Stimulated activated CD8-positive, alpha-beta memory T cell treated with anti-CD3 and anti-CD28 coated beads, Interleukin-15, amount 100 ng/mL, for 48 hours (primary cell): Measurements from ENCODE around the gene HACD2.
A peak's percentile ranks its signal among the peaks of the same experiment; 100 is the strongest.
"Not testable (repeated sequence)": the region's sequence is repeated elsewhere in the genome, so short reads cannot be mapped to it uniquely, and the experiment has no call there.

Experiments used
- DNase-seq, 2 donors: peaks; one replicate each; pipeline ENCODE4 v3.0.0-alpha.2; 2020; ENCODE audit warnings: low read depth in 2 of 2

Gene HACD2

DNA sequence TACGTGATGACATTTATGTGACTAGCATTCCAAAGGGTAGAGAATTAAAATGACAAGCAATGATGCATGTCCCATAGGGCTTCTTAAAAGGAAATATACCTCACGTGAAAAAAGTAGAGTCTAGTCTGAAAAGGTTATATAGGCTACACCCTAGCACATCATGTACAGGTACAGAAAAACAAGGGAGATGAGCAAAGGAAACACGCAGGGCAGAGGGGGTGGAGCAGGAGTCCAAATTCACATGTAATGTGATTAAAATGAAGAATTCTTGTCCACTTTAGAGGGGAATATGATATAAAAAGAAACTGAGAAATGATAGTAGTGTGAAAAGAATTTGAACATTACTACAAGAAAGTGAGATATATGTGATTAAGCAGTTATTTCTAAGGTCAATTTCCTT is 59.4 kb downstream of the HACD2 start:
- no peak for DNase-seq

DNA sequence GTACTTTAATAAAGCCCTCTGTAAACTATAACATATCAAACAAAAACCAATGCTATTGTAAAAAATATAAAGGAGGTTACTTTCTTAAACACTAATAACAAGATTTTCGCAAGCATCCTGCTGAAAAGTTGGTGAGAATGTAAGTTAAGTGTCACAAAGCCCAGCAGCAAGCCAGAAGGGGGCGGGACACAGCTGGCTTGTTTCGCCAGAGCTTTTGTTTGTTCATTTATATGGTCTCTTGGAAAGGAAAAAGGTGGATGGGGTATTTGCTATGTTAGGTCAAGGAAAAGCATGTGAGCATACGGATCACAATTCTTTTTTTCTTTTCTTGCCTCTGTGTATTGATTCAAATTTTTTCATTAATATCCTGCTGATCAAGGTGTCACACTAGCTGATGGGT is 59.9 kb downstream of the HACD2 start:
- DNase-seq, result no peak

DNA sequence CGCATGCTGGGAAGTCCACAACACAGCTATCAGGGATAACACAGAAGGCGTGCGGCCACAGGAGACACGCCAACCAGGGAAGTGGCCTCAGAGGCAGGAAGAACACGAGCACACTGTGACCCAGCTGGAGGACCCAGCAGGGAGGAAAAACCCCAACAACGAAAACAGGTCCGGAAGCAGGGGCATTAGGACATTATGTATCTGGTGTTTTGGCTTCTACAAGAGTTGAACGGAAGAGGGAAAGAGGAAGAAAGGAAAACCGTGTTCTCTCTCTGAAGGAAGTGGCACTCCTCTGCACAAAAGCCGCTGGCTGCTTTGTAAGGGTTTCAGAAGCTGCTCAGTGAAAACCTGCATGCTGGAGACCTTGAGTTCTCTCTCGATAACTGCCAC is 61.8 kb downstream of the HACD2 start:
- DNase-seq, result no peak

DNA sequence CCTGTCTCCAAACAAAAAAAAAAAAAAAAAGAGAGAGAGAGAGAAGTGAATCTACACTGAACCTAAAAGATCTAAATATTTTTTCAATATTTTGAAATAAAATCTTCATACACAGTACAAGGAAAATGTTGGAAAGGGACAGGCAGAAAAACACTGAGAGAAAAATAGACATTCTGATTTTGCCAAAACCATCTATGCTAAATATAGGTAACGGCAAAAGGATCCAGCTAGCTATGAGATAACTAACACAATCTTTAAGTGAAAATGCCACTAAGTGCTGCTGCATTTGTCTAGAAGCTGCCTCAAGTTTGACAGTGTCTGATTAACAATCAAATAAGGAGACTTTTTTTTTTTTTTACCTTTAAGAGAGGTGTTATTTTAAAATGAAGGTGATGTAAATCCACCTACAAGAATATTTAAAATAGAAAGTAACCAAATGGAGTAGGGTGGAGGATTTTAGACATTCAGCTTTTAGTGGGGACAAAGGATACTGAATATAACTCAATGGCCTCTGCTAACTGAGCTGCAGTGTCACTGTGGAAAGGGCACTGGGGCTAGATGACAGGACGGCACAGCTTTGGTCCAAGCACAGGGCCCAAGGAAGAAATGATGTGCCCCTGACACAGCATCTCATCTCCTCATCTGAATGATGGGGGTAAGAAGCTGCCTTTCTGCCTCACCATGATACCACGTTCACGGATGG is 62.4 kb downstream of the HACD2 start:
- DNase-seq, result no peak

DNA sequence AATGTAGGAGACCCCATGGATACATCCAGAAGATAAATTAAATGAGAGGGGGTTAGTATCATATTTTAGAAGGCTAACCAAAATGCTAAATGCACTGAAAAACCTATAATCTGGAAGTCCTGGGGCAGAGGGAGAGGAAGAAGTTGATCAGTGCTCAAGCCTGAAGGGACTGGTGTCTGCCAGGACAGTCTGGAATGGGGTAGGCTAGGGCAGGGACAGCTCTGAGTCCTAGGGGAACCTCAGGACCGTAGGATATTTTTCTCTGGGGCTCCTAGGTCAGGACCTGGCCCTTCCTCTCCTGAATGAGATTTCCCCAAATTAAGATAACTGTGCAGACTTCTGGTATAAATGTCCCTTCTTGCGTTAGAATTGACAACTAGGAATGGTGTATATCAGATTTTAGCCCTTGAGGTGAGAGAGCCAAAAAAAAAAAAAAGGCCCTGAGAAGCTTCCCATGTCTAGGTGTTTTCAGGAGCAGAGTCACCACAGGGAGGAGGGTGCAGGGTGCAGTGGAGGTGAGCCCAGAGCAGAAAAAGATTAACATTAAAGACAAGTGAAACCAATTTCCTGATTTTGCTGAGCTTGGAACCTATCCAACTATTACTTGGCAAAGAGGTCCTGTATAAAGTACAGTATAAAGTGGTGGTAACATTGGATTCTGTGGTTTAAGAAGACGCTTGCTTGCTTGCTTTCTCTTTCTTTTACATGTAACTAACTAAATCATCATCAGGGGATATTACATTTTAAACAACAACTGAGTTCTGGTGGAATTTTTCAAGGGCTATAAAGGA is 63.5 kb downstream of the HACD2 start:
- DNase-seq, result no peak

DNA sequence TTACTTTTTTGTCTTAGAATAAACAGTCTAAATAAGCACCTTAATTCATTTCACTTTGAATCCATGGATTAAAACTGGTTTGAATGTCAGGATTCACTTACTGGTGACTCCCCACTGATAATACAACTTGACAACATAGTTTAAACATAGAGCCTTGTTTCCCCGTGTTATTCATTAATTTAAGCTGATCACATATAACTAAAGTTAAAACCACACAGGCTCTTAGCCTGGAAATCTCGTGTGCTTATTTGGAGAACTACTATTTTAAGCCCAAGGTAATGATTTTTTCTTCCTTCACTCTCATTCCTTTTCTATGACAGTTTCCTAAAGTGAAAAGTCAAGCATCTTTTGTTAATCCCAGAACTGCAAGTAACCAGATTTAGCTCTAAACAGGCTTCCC is 64.2 kb downstream of the HACD2 start:
- no peak for DNase-seq

DNA sequence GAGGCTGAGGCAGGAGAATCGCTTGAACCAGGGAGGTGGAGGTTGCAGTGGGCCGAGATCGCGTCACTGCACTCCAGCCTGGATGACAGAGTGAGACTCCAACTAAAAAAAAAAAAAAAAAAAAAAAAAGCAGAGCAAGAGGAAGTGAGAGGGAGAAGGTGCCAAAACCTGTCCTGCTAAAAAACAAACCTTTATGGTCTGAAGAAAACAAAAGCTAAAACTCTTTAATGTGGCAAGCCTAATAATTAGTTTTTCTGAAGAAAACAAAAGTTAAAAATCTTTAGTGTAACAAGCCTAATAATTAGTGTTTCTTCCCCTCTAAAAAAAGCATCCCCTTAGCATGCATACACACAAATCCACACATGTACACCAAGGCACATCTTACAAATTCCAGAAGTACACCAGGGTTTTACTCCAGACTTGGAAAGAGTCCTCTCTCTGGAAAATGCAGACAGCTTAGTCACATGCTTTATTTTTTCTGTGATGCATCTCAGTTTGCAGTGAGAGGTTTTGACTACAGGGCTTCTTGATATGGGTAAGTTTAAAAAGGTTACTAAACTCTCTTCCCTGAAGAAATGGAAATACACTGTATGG is 65.9 kb downstream of the HACD2 start:
- no peak for DNase-seq

DNA sequence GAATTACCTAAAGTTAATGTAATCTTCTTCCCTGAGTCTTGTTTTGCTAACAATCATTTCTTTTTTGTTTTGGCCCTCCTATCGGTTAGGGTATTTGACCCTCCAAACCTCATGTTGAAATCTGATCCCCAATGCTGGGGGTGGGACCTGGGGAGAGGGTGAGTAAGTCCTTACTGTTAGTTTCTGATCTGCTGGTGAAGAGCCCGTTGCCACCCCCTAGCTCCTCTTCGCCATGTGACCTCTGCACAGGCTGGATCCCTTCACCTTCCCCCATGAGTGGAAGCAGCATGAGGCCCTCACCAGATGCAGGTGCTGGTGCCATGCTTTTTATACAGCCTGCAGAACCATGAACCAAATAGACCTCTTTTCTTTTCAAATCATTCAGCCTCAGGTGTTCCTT is 73.1 kb downstream of the HACD2 start:
- no peak for DNase-seq

DNA sequence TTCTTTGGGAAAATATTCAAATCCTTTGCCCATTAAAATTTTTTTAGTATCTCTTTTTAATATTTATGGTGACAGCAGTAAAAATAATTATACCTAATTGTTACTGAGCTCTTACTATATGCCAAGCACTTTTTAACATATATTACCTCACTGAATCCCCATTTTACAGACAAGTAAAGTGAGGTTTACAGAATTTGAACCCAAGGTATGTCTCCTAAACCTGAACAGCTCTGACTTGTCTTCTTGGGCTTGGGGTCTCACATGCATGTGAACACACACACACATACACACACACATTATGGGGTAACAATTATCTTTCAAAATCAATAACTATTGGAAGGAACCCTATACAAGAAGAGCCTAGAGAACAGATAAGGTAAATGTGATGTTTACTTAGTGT is 73.8 kb downstream of the HACD2 start:
- no peak for DNase-seq

DNA sequence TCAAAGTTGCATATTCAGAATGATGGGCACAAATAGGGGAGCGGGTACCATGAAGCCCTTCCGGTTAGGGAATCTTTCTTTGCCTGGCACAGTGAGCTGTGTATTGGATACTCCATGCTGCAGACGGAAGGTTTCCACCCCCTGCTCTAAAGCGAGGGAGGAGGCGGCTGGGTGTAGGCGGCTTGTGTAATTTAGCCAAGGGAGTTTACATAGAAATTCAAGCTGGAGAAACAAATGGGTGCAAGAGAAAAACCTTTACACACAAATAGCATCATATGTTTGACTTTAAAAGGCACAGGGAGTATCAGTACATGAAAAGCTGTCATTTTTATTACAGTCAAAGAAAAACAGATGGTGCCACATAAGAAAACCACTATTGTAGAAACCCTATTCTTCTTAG is 76.7 kb downstream of the HACD2 start:
- no peak for DNase-seq

DNA sequence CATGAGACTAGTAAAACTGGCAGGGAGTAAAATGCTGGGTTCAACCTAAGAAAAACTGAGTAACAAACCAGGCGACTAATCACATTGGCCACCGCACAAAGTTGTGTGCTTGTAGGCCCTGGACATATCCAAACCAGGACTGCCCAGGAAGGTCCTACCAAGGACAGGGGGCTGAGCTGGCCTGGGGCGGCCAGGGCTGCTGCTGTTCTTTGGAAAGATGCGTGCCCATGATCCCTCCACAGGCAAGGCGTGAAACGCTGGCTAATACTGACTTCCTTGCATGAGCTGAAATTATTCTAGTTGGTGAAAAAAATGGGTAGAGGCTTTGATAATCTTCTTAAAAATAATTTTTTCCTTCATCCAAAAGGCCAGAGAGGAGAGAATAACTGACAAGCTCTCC is 79.0 kb downstream of the HACD2 start:
- no peak for DNase-seq

DNA sequence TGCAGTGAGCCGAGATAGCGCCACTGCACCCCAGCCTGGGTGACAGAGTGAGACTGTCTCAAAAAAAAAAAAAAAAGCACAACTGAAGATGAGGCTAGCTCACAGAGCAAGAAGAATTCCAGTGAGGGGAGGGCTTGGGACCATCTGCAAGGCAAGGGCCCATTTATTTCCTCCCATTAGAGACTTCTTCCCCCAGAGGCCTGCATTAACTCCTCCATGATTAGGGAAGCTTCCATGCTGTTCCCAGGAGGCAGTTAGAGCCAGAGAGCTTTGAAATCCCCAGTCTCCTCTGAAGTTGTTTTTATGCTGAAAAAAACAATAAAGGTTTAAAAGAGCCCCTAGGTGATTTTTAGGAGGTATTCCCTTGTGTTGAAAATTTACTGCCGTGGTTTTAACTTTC is 81.7 kb downstream of the HACD2 start:
- no peak for DNase-seq

DNA sequence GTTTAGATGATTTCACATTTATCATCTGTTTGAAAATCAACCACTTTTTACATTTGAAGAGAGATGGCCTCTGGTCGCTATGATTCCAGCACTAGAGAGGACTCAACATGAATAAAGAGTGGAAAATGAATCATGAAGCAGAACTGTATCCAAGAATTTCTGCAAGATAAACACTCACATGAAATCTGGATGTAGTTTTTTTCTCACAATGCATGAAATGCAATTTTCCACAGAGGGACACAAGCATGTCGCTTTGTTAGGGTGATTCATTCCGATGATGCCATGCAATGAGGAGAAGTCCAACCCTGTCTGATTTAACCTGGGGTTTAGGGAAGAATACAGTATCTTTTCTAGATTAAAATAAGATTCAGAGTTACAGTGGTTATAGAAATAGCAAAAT is 85.5 kb downstream of the HACD2 start:
- DNase-seq, result no peak

DNA sequence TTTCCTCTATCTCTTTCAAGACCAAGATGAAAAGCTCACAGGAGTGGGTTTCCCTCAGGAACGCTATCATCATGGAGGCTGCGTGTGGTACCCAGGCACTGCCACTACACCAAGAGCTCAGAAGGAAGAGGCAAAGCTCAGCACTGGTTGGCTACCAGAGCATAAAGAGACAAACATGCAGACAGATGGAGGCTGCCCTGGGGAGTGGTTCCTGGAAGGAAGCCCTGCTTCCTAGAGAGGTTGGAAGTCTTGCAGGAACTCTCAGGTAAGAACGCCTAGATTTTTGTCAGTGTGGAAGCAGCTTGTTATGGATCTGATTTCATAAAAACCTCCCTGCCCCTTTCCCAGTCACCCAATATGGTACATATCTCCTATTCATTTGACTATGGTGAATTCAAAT is 86.1 kb downstream of the HACD2 start:
- DNase-seq, result no peak

DNA sequence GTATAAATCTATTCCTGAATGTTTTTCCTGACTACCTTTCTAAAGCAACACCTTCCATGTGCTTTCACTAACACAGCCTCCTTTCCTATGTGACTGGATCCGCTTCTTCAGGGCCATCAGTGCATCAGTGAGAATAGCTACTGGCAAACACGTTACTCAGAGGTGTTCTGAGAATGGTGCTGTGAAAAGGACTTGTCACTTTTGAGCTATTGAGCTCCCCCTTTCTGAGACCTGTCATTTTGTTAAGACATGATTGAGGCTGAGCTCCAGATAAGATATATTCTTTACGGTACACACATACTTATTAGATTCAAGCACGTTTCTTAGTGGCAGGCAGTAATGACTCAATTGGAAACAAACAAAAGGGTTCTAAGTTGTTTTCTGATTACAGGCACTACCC is 90.9 kb downstream of the HACD2 start:
- DNase-seq, result no peak

DNA sequence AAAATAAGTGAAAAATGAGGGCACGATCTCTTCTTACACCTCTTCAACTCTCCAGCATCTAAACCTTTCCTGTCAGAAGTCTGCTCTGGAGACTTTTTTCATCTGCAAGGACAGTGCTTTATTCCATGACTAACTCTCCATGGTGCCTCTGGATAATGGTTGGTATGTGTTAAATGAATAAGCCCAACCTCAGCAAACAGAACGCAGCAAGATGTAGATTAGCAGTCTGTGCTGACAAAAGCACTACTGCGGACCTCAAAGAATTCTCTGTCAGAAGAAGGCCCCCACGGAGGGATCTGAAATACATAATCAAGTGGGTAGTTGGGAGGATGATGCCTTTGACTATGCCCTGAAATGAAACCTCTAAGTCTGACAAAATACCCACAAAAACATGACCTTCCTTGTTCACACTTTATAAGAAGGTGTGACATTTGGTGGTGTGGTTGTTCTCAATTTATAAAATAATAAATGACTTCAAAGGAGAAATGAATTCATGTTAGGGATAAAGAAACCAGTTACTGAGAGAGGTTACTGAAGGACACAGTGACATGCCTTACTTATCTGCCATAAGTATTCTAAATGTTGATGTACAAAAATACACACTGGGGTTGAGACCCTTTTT is 92.8 kb downstream of the HACD2 start:
- no peak for DNase-seq

DNA sequence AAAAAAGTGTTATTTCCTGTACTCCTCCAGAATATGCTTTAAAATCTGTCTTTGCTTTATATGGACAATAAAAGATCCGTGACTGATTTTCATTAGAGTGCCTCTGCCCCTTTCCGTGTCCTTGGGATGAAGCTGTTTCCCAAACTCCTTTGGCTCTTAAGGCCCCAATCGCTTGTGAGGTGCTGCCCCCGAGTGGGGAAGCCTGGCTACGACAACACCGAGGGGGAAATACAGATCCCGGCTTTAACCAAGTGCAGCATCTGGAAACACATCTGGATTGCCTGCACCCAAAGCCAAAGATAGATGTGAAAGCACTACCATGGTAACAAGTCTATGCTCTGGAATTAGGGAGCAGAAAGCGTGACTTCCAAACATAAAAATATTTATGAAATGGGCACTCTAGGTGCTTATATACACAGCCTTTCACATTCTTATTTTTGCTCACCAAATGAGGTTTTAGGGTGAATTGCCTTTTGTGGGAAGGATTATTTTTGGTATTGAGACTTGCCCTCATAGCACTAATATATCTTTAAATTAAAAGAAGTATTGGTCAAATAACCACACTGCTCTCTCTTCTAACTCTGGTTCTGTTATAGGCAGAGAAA is 95.4 kb downstream of the HACD2 start:
- DNase-seq, result peak in 1 of 2 donors; percentile 5

DNA sequence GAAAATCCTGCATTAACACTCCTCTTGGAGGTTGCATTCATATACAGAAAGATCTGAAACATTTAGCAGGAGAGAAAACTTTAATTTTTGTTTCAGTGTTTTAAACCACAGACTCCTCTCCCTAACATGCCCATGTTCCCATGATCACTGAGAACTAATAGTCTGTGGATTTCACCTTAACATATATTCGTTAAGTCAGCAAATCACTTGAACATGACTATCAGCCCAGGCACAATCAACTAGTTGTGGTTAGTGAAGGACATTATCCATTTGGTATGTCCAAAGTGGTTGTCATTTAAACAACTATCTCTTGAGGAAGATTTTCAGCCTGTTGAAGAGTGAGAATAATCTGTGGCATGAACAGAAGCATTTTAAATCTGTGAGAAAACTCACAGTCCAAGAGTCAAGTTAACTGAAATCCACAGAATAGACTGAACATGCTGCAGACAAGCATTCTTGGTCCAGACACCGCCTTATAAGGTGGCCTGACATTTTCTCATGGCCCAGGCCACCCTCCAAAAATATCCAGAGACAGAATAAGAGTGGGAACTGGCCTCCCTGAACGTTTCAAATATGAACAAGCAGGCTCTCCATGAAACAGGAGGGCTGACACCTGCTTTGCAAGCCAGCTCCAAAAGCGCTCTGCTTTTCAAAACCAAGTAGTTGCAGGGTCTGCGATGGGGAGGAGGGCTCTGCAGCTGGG is 96.1 kb downstream of the HACD2 start:
- DNase-seq, result no peak

DNA sequence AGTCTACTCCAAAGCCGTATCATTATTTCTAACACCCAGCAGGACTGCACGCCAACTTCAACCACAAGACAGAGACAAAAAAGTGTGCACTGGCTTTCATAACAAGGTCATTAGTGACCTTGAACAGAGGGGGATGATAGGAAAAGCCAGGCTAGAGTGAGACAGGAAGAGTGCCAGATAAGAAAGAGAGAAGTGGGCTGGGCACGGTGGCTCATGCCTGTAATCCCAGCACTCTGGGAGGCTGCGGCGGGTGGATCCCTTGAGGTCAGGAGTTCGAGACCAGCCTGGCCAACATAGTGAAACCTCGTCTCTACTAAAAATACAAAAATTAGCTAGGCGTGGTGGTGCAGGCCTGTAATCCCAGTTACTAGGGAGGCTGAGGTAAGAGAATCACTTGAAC is 97.8 kb downstream of the HACD2 start:
- DNase-seq, result not testable (repeated sequence)

DNA sequence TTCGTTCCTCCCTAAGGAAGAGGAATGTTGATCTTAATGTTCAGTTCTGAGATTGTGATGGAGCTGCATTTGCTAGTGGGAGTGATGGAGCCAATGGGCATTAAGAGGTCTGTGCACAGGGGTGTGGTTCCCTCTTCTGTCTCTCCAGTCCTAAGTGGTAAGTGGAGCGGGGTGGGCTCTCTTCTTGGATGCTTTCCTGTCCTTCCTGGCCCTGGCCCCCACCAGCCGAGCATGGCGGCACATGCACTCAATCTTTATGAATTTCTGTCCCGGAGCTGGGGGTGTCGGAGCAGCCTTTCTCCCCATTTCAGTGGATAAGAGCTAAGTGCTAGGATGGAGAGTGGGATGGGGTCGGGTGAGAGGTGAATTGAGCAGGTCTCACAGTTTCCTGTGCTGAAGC is 98.4 kb downstream of the HACD2 start:
- DNase-seq, result no peak

DNA sequence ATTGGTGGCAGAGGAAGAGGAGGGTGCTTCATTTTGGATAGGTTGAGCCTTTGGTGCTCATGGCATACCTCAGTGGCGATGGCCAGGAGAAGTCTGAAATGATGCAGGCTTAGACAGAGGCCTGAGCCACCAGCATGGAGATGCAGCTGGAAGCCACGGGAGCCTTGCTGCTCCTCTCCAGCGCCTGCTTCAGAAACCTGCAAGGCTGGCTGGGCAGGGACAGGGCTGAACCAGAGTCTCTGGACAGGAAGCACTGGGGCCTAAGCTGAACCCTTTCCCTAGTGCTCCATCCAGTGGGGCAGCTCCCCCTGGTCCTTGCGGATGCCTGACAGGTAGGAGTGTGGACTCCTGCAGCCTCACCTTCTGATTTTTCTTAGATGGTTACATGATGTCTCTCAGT is 99.3 kb downstream of the HACD2 start:
- DNase-seq, result no peak

DNA sequence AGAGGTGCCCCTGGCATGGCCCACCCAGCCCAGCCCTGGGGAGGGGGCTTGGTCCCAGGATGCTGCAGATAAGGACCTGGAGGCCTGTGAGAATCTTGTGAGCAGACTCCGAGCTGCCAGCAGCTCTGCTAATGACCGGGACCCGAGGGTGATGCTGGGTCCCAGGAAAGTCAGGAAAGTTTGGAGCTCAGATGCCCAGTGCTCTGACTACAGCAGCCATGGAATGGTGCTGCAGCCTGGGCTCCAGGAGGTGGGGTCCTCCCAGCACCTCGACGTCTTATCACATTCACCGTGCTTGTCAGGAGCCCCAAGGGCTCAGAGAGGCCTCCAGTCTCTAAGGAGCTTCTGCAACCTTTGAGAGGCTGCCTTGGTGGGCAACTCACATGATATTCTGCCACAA is 101.7 kb downstream of the HACD2 start:
- DNase-seq, result no peak
